ENCODE measurements around the gene CHN2.

GRCh38 chr7:29302666-29303395, 108.3 kb downstream of the CHN2 start:
- TF ChIP-seq CTCF (IDR thresholded peaks at IDR 0.05; ENCODE audit: poor library complexity, severe bottlenecking) (no peak), EZH2 (IDR thresholded peaks at IDR 0.05; ENCODE audit: borderline replicate concordance, insufficient read depth, low read length, poor library complexity, severe bottlenecking) (no peak)
